Fibroblast of lung (primary cell): ENCODE measurements around the gene CTDSP1. TPM values are rescaled to one million over a fixed set of nuclear protein-coding genes. Genes with fewer than 3 reads are reported as not detected.
A peak's percentile ranks its signal among the peaks of the same experiment; 100 is the strongest.

Experiments
- DNase-seq, 2 donors: peaks; one replicate each; pipeline versions ENCODE4 v3.0.0 to v3.0.0-alpha.2; 2010; ENCODE audit warnings: low read depth in 2 of 2
- H2AFZ ChIP-seq: 2 replicates; pipeline ENCODE4 v1.5.1; 2012; ENCODE audit warnings: low read length, control low read depth, inconsistent platforms
- H3K27ac ChIP-seq: 2 replicates; pipeline ENCODE4 v1.5.1; 2011; ENCODE audit warnings: low read length, control low read depth; ENCODE audit not compliant: insufficient read depth
- H3K27me3 ChIP-seq: 2 replicates; pipeline ENCODE4 v1.5.1; 2011; ENCODE audit warnings: mild to moderate bottlenecking, low read length; ENCODE audit not compliant: control insufficient read depth, insufficient read depth
- H3K36me3 ChIP-seq: 2 replicates; pipeline ENCODE4 v1.5.1; 2011; ENCODE audit warnings: low read length; ENCODE audit not compliant: control insufficient read depth, insufficient read depth
- H3K4me1 ChIP-seq: 2 replicates; pipeline ENCODE4 v1.5.1; 2011; ENCODE audit warnings: low read length; ENCODE audit not compliant: control insufficient read depth, insufficient read depth; ENCODE audit errors: extremely low read depth
- H3K4me2 ChIP-seq: 2 replicates; pipeline ENCODE4 v1.5.1; 2011; ENCODE audit warnings: low read length, control low read depth; ENCODE audit not compliant: insufficient read depth; ENCODE audit errors: extremely low read depth
- H3K4me3 ChIP-seq, 4 experiments: fragments of 200-600 bp in 1 of 4; sonication (generic) in 1 of 4; replicated peaks in 1 of 4; 2 replicates each; pipeline ENCODE4 v1.5.1; 2011 to 2016; ENCODE audit warnings: low read length in 4 of 4, low read depth in 3 of 4, mild to moderate bottlenecking in 3 of 4, control low read depth in 2 of 4, inconsistent platforms in 1 of 4, mixed read lengths in 1 of 4; ENCODE audit not compliant: insufficient read depth in 1 of 4; ENCODE audit errors: control extremely low read depth in 1 of 4
- H3K79me2 ChIP-seq: 2 replicates; pipeline ENCODE4 v1.5.1; 2012; ENCODE audit warnings: mild to moderate bottlenecking, low read length, inconsistent platforms; ENCODE audit not compliant: control insufficient read depth, insufficient read depth
- H3K9ac ChIP-seq: 2 replicates; pipeline ENCODE4 v1.5.1; 2011; ENCODE audit warnings: mild to moderate bottlenecking, low read length, control low read depth; ENCODE audit not compliant: insufficient read depth
- H3K9me3 ChIP-seq: 2 replicates; pipeline ENCODE4 v1.5.1; 2012; ENCODE audit warnings: low read depth, low read length; ENCODE audit not compliant: control insufficient read depth, insufficient read depth
- H4K20me1 ChIP-seq: 2 replicates; pipeline ENCODE4 v1.5.1; 2011; ENCODE audit warnings: low read length; ENCODE audit not compliant: control insufficient read depth, insufficient read depth; ENCODE audit errors: extremely low read depth
- CTCF ChIP-seq, 2 donors: IDR thresholded peaks in 1 of 2; conservative IDR thresholded peaks in 1 of 2; 1 replicate in 1 of 2; 2 replicates in 1 of 2; pipeline ENCODE4 v1.5.1; 2011 to 2012; ENCODE audit warnings: low read length in 2 of 2, control low read depth in 1 of 2, inconsistent platforms in 1 of 2, low read depth in 1 of 2, mild to moderate bottlenecking in 1 of 2
- EZH2 ChIP-seq: IDR thresholded peaks from 2 replicates; pipeline ENCODE4 v1.5.1; 2012; ENCODE audit warnings: low read length, control low read depth, mild to moderate bottlenecking; ENCODE audit errors: missing control alignments
- polyA plus RNA-seq, 2 donors: library from polyadenylated mRNA; depleted of rRNA in 1 of 2; stranded (reverse) in 1 of 2; unstranded in 1 of 2; fragments of >200 nt; gene quantifications; 2 replicates each; pipeline ENCODE4 v1.2.1, GENCODE V29; 2011 to 2012; ENCODE audit warnings: missing spikeins in 1 of 2
- total RNA-seq: library from RNA; depleted of rRNA; stranded (reverse); fragments of >200 nt; gene quantifications from 2 replicates; pipeline ENCODE4 v1.2.1, GENCODE V29; 2014

Gene CTDSP1
- total and polyA plus RNA-seq, 2 donors (not counting 1 experiment from before 2014, with no cell fraction given): 45.4 to 69.6 TPM

- Histone ChIP-seq H2AFZ (no peak overlapping the region), H3K9ac (no peak overlapping the region), H3K27me3 (no peaks in the 10 kb centered on the region), H3K4me1 (peaks cover 3% of the 10 kb centered on the region), H3K27ac (no peak overlapping the region), H3K36me3 (no peaks in the 10 kb centered on the region), H3K4me2 (no peak overlapping the region), H3K79me2 (no peaks in the 10 kb centered on the region), H3K4me3 (no peak overlapping the region), H3K9me3 (no peaks in the 10 kb centered on the region), H4K20me1 (no peaks in the 10 kb centered on the region)
- no peak for DNase-seq
- no peak for TF ChIP-seq EZH2
- TF ChIP-seq CTCF (conservative IDR thresholded peaks at IDR 0.05 in 1 of 2, IDR thresholded peaks at IDR 0.05 in 1 of 2; ENCODE audit: low read depth in 1 of 2, low read length in 2 of 2): no peak
These were observed 47.4 kb downstream of the CTDSP1 start for GRCh38 chr2:218447072-218447471.

GRCh38 chr2:218448934-218449333 lies 49.3 kb downstream of the CTDSP1 start:
- no peaks in the 10 kb centered on the region for H3K36me3 ChIP-seq
- peak; percentile 4 to 14 for DNase-seq
- H3K79me2 ChIP-seq: no peaks in the 10 kb centered on the region
- H3K4me1 ChIP-seq: peaks cover 3% of the 10 kb centered on the region
- no peak overlapping the region for H3K4me3 ChIP-seq
- no peak overlapping the region for H3K9ac ChIP-seq
- no peak overlapping the region for H2AFZ ChIP-seq
- TF ChIP-seq CTCF (conservative IDR thresholded peaks at IDR 0.05 in 1 of 2, IDR thresholded peaks at IDR 0.05 in 1 of 2; ENCODE audit: low read depth in 1 of 2, low read length in 2 of 2): no peak
- TF ChIP-seq EZH2: no peak
- no peak overlapping the region for H3K4me2 ChIP-seq
- H3K9me3 ChIP-seq: no peaks in the 10 kb centered on the region
- no peaks in the 10 kb centered on the region for H3K27me3 ChIP-seq
- H3K27ac ChIP-seq: no peak overlapping the region
- no peaks in the 10 kb centered on the region for H4K20me1 ChIP-seq

DNA sequence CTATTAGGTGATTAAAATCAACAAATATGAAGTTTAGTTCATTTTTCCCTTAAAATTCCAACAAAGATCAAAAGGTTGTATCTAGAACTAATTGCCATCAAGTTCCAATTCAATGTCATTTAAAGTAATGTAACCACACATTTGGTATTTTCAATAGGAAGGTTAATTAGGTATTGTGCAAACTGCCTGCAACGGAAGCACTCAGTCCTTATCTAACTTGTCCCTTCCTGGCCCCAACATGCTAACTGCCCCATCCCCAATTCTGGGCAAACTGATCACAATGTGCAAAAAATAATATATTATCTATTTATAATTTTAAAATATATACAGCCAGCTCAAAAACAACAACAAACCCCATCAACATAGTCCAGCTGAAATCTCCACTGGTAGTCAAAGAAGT lies 52.4 kb downstream of the CTDSP1 start:
- Histone ChIP-seq H3K79me2 (no peaks in the 10 kb centered on the region), H3K27me3 (no peaks in the 10 kb centered on the region), H3K36me3 (peaks cover 2% of the 10 kb centered on the region), H3K27ac (no peak overlapping the region), H2AFZ (no peak overlapping the region), H3K4me1 (peaks cover 3% of the 10 kb centered on the region), H3K9me3 (no peaks in the 10 kb centered on the region), H3K9ac (no peak overlapping the region), H3K4me3 (no peak overlapping the region), H4K20me1 (no peaks in the 10 kb centered on the region), H3K4me2 (no peak overlapping the region)
- DNase-seq: no peak
- no peak for TF ChIP-seq CTCF (conservative IDR thresholded peaks at IDR 0.05 in 1 of 2, IDR thresholded peaks at IDR 0.05 in 1 of 2; ENCODE audit: low read depth in 1 of 2, low read length in 2 of 2)
- TF ChIP-seq EZH2: no peak

Other genes starting within 250 kb of the CTDSP1 start
- gene CXCR1, start 232.9 kb upstream of the CTDSP1 start, total RNA-seq: not detected in 2 replicates
- not detected in 2 replicates for gene CXCR1, start 232.9 kb upstream of the CTDSP1 start, polyA plus RNA-seq
- 130 and 199 TPM in 2 replicates for gene ARPC2, start 182.7 kb upstream of the CTDSP1 start, total RNA-seq
- gene ARPC2, start 182.7 kb upstream of the CTDSP1 start, polyA plus RNA-seq: 778 and 893 TPM in 2 replicates
- under 0.01 TPM in 1 of 2 replicates, not detected in the other for gene GPBAR1, start 138.9 kb upstream of the CTDSP1 start, total RNA-seq
- gene GPBAR1, start 138.9 kb upstream of the CTDSP1 start, polyA plus RNA-seq: 0.02 TPM in 1 of 2 replicates, not detected in the other
- gene AAMP, start 129.7 kb upstream of the CTDSP1 start, total RNA-seq: 110 and 139 TPM in 2 replicates
- gene AAMP, start 129.7 kb upstream of the CTDSP1 start, polyA plus RNA-seq: 53.1 and 60.4 TPM in 2 replicates
- 21.3 and 27.7 TPM in 2 replicates for gene PNKD, start 129.3 kb upstream of the CTDSP1 start, total RNA-seq
- 29.1 and 32.8 TPM in 2 replicates for gene PNKD, start 129.3 kb upstream of the CTDSP1 start, polyA plus RNA-seq
- 168 and 235 TPM in 2 replicates for gene TMBIM1, start 107.4 kb upstream of the CTDSP1 start, total RNA-seq
- 170 and 181 TPM in 2 replicates for gene TMBIM1, start 107.4 kb upstream of the CTDSP1 start, polyA plus RNA-seq
- under 0.01 and 0.17 TPM in 2 replicates for gene CATIP, start 43.0 kb upstream of the CTDSP1 start, total RNA-seq
- gene CATIP, start 43.0 kb upstream of the CTDSP1 start, polyA plus RNA-seq: not detected in 2 replicates
- gene SLC11A1, start 17.6 kb upstream of the CTDSP1 start, total RNA-seq: 0.17 and 0.26 TPM in 2 replicates
- gene SLC11A1, start 17.6 kb upstream of the CTDSP1 start, polyA plus RNA-seq: 0.02 and 0.03 TPM in 2 replicates
- gene VIL1, start 19.3 kb downstream of the CTDSP1 start, total RNA-seq: not detected in 2 replicates
- gene VIL1, start 19.3 kb downstream of the CTDSP1 start, polyA plus RNA-seq: not detected in 2 replicates
- 8.3 and 10.3 TPM in 2 replicates for gene USP37, start 168.5 kb downstream of the CTDSP1 start, total RNA-seq
- 3.5 and 4.6 TPM in 2 replicates for gene USP37, start 168.5 kb downstream of the CTDSP1 start, polyA plus RNA-seq
- gene CNOT9, start 169.0 kb downstream of the CTDSP1 start, total RNA-seq: 31.1 and 31.4 TPM in 2 replicates
- 45.9 and 70.1 TPM in 2 replicates for gene CNOT9, start 169.0 kb downstream of the CTDSP1 start, polyA plus RNA-seq
- 3.9 and 10.7 TPM in 2 replicates for gene PLCD4, start 208.0 kb downstream of the CTDSP1 start, total RNA-seq
- 4.1 and 5.8 TPM in 2 replicates for gene PLCD4, start 208.0 kb downstream of the CTDSP1 start, polyA plus RNA-seq